ENCODE measurements around the gene ZBTB21. TPM values are rescaled to one million over a fixed set of nuclear protein-coding genes. Genes with fewer than 3 reads are reported as not detected.

ZBTB21 gene
- total and polyA plus RNA-seq, 9 of the 15 experiments (the other 6 are each of a cell fraction or from before 2014, with no cell fraction given) = 2.2 to 15.2 (median 8.7) TPM

- no peak for TF ChIP-seq HNRNPLL (IDR thresholded peaks at IDR 0.05; ENCODE audit: low read depth, low read length, poor library complexity, severe bottlenecking)
- TF ChIP-seq PTRF (tag; IDR thresholded peaks at IDR 0.05) = no peak
- no peak for TF ChIP-seq ZNF655 (CRISPR knock-in tag; IDR thresholded peaks at IDR 0.05)
- TF ChIP-seq HSF4 (CRISPR knock-in tag; IDR thresholded peaks at IDR 0.05; ENCODE audit: borderline replicate concordance) = no peak
- no peak for TF ChIP-seq POLR3G (IDR thresholded peaks at IDR 0.05; ENCODE audit: extremely low read depth, insufficient read length, insufficient replicate concordance)
- TF ChIP-seq, protein P1, sequence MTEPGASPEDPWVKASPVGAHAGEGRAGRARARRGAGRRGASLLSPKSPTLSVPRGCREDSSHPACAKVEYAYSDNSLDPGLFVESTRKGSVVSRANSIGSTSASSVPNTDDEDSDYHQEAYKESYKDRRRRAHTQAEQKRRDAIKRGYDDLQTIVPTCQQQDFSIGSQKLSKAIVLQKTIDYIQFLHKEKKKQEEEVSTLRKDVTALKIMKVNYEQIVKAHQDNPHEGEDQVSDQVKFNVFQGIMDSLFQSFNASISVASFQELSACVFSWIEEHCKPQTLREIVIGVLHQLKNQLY (CRISPR knock-in tag; conservative IDR thresholded peaks at IDR 0.05) = 0 out of 4 replicates have a peak, but pooled peaks of 1 of the 2 experiments have one; percentile 54
- no peak for TF ChIP-seq ZNF57 (CRISPR knock-in tag; IDR thresholded peaks at IDR 0.05)
- TF ChIP-seq KAT2B (IDR thresholded peaks at IDR 0.05; ENCODE audit: low read depth, low read length) = no peak
- TF ChIP-seq ZNF449 (CRISPR knock-in tag; IDR thresholded peaks at IDR 0.05) = no peak
- TF ChIP-seq, protein P2, sequence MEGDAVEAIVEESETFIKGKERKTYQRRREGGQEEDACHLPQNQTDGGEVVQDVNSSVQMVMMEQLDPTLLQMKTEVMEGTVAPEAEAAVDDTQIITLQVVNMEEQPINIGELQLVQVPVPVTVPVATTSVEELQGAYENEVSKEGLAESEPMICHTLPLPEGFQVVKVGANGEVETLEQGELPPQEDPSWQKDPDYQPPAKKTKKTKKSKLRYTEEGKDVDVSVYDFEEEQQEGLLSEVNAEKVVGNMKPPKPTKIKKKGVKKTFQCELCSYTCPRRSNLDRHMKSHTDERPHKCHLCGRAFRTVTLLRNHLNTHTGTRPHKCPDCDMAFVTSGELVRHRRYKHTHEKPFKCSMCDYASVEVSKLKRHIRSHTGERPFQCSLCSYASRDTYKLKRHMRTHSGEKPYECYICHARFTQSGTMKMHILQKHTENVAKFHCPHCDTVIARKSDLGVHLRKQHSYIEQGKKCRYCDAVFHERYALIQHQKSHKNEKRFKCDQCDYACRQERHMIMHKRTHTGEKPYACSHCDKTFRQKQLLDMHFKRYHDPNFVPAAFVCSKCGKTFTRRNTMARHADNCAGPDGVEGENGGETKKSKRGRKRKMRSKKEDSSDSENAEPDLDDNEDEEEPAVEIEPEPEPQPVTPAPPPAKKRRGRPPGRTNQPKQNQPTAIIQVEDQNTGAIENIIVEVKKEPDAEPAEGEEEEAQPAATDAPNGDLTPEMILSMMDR (IDR thresholded peaks at IDR 0.05 in 2 of 3, conservative IDR thresholded peaks at IDR 0.05 in 1 of 3; ENCODE audit: insufficient read depth in 2 of 3, low read depth in 1 of 3, low read length in 3 of 3) = peak in 1 of 3 experiments; percentile 2; a peak in 1 of 6 replicates
- no peak for TF ChIP-seq TBP (optimal IDR thresholded peaks at IDR 0.05; ENCODE audit: low read depth, low read length)
- TF ChIP-seq, protein P3, sequence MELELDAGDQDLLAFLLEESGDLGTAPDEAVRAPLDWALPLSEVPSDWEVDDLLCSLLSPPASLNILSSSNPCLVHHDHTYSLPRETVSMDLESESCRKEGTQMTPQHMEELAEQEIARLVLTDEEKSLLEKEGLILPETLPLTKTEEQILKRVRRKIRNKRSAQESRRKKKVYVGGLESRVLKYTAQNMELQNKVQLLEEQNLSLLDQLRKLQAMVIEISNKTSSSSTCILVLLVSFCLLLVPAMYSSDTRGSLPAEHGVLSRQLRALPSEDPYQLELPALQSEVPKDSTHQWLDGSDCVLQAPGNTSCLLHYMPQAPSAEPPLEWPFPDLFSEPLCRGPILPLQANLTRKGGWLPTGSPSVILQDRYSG (tag; conservative IDR thresholded peaks at IDR 0.05; ENCODE audit: low read depth) = no peak
- TF ChIP-seq ZNF431 (CRISPR knock-in tag; IDR thresholded peaks at IDR 0.05) = no peak
- TF ChIP-seq ZBED1 (IDR thresholded peaks at IDR 0.05) = no peak
- TF ChIP-seq, protein P4, sequence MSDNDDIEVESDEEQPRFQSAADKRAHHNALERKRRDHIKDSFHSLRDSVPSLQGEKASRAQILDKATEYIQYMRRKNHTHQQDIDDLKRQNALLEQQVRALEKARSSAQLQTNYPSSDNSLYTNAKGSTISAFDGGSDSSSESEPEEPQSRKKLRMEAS (CRISPR knock-in tag; IDR thresholded peaks at IDR 0.05) = peak; percentile 86
- no peak for TF ChIP-seq SUPT5H (IDR thresholded peaks at IDR 0.05)
- no peak for TF ChIP-seq RFX5 (IDR thresholded peaks at IDR 0.05; ENCODE audit: low read depth, low read length)
- no peak for TF ChIP-seq FOXK1 (CRISPR knock-in tag; IDR thresholded peaks at IDR 0.05; ENCODE audit: borderline replicate concordance)
- TF ChIP-seq ZNF146 (CRISPR knock-in tag; IDR thresholded peaks at IDR 0.05; ENCODE audit: unreplicated experiment) = no peak
- no peak for TF ChIP-seq ZNF436 (CRISPR knock-in tag; IDR thresholded peaks at IDR 0.05)
Measured at GRCh38 chr21:41953831-41954653, 56.1 kb downstream of the ZBTB21 start, which contains the start of gene C2CD2 (continued).

All from K562 (cell line).